Prostate gland (tissue), 2 donors: ENCODE results near the gene RPS25.

Source experiments
- CTCF ChIP-seq, 4 experiments: fragments of 200-600 bp in 2 of 4; fragments of 450-650 bp in 2 of 4; sonication (generic) in 2 of 4; IDR thresholded peaks; 1 replicate in 3 of 4; 2 replicates in 1 of 4; pipeline ENCODE4 v1.5.1; 2016 to 2019; ENCODE audit warnings: antibody characterized with exemption in 4 of 4, mild to moderate bottlenecking in 2 of 4, moderate library complexity in 2 of 4
- POLR2AphosphoS5 ChIP-seq: sonication (generic); formaldehyde crosslinking; IDR thresholded peaks from one replicate; pipeline ENCODE4 v1.6.1; 2017; ENCODE audit warnings: antibody characterized with exemption

GRCh38 chr11:119034813-119035212 lies 16.7 kb upstream of the RPS25 start:
- TF ChIP-seq CTCF (IDR thresholded peaks at IDR 0.05) (no peak), POLR2AphosphoS5 (no peak)
